PFSK-1 (cell line): ENCODE results near the gene LRCH3.

Source experiments
- FOXP2 ChIP-seq: optimal IDR thresholded peaks from 2 replicates; pipeline ENCODE3; 2011; ENCODE audit warnings: borderline replicate concordance, control low read depth, inconsistent platforms; ENCODE audit not compliant: insufficient read depth; ENCODE audit errors: extremely low read length, extremely low read depth
- POLR2AphosphoS5 ChIP-seq: IDR thresholded peaks from 2 replicates; pipeline ENCODE4 v1.6.1; 2012; ENCODE audit warnings: low read depth, mild to moderate bottlenecking, control low read depth, low read length, moderate library complexity
- SIN3A ChIP-seq: IDR thresholded peaks from 2 replicates; pipeline ENCODE4 v1.6.1; 2012; ENCODE audit warnings: mild to moderate bottlenecking, low read length, moderate library complexity, borderline replicate concordance; ENCODE audit not compliant: insufficient read depth
- TAF1 ChIP-seq: IDR thresholded peaks from 2 replicates; pipeline ENCODE4 v1.6.1; 2012; ENCODE audit warnings: low read length, control low read depth, borderline replicate concordance; ENCODE audit not compliant: insufficient read depth
- TF ChIP-seq, protein P1 (sequence below), 2 experiments: IDR thresholded peaks; 2 replicates each; pipeline versions ENCODE4 v1.6.1 to v1.8.0; 2011 to 2012; ENCODE audit warnings: low read depth in 2 of 2, low read length in 2 of 2, control low read depth in 1 of 2, inconsistent platforms in 1 of 2, mild to moderate bottlenecking in 1 of 2, moderate library complexity in 1 of 2; ENCODE audit not compliant: insufficient read depth in 1 of 2

LRCH3 gene

DNA sequence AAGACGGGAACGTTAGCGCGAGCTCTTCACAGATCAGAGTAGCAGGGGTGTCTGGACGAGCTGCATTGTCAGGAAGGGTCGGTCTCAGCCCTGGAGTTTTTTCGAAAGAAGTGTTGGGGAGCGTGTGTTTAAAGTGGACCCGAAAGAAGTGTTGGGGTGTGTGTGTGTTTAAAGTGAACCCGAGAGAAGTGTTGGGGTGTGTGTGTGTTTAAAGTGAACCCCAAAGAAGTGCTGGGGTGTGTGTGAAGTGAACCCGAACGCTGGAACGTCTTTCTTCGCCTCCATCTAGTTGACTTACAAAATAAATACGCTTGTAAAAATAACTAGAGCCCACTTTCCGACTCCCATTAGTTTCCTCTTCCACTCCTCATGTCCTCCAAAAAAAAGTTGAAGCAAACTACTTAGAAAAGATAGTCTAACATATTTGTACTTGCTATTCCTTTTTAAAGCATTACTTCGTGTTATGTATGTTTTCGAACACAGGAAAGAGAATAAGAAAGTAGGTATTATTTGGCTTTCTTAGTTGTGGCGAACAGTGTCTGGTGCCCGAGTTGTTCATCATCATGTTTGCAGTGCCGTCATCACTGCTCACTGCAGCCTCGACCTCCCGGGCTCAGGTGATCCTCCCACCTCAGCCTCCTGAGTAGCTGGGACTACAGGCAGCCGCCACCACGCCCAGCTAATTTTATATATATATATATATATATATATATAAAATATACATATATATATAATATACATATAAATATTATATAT is 1.0 kb downstream of the LRCH3 start:
- TF ChIP-seq SIN3A, result no peak
- TF ChIP-seq, protein P1, sequence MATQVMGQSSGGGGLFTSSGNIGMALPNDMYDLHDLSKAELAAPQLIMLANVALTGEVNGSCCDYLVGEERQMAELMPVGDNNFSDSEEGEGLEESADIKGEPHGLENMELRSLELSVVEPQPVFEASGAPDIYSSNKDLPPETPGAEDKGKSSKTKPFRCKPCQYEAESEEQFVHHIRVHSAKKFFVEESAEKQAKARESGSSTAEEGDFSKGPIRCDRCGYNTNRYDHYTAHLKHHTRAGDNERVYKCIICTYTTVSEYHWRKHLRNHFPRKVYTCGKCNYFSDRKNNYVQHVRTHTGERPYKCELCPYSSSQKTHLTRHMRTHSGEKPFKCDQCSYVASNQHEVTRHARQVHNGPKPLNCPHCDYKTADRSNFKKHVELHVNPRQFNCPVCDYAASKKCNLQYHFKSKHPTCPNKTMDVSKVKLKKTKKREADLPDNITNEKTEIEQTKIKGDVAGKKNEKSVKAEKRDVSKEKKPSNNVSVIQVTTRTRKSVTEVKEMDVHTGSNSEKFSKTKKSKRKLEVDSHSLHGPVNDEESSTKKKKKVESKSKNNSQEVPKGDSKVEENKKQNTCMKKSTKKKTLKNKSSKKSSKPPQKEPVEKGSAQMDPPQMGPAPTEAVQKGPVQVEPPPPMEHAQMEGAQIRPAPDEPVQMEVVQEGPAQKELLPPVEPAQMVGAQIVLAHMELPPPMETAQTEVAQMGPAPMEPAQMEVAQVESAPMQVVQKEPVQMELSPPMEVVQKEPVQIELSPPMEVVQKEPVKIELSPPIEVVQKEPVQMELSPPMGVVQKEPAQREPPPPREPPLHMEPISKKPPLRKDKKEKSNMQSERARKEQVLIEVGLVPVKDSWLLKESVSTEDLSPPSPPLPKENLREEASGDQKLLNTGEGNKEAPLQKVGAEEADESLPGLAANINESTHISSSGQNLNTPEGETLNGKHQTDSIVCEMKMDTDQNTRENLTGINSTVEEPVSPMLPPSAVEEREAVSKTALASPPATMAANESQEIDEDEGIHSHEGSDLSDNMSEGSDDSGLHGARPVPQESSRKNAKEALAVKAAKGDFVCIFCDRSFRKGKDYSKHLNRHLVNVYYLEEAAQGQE (IDR thresholded peaks at IDR 0.05; ENCODE audit: insufficient read depth in 1 of 2, low read depth in 2 of 2, low read length in 2 of 2), result no peak
- TF ChIP-seq FOXP2, result no peak
- no peak for TF ChIP-seq TAF1
- TF ChIP-seq POLR2AphosphoS5, result no peak

DNA sequence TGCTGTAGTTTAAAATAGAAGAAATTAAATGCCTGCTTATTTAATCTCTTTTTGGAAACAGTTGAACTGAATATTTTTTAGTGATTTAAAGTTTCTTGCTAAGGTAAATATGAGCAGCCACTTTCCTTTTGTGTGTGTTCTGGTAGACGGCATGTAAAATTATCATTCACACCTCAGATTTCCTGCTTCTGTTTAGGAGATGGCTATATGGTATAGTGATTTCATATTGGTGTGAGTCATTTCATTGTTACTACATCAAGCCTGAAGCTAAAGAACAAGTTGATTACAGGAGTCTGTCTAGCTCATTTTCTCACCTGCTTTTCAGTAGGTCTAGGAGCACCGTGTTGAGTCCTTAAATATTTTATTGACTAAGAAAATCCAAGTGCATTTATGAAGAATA is 2.2 kb downstream of the LRCH3 start:
- no peak for TF ChIP-seq FOXP2
- TF ChIP-seq, protein P1 (IDR thresholded peaks at IDR 0.05; ENCODE audit: insufficient read depth in 1 of 2, low read depth in 2 of 2, low read length in 2 of 2), result no peak
- no peak for TF ChIP-seq POLR2AphosphoS5
- no peak for TF ChIP-seq SIN3A
- no peak for TF ChIP-seq TAF1

DNA sequence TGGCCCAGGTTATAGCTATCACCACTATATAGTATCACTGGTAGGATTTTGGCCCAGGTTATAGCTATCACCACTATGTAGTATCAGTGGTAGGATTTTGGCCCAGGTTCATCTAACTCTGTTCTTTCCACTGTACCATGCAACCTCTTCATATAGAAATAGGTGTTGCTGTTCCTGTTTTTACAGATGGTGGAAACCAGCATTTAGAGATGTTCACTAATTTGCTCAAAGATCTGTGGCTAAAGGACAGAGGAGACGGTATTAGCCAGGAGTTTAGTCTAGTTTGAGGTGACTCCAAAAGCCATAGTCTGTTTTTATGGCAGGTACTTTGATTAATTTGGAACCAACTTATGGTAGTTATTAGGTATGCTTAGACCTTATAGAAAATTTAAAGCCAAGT is 3.1 kb downstream of the LRCH3 start:
- TF ChIP-seq, protein P1 (IDR thresholded peaks at IDR 0.05; ENCODE audit: insufficient read depth in 1 of 2, low read depth in 2 of 2, low read length in 2 of 2), result no peak
- TF ChIP-seq SIN3A (no peak), FOXP2 (no peak), TAF1 (no peak), POLR2AphosphoS5 (no peak)

DNA sequence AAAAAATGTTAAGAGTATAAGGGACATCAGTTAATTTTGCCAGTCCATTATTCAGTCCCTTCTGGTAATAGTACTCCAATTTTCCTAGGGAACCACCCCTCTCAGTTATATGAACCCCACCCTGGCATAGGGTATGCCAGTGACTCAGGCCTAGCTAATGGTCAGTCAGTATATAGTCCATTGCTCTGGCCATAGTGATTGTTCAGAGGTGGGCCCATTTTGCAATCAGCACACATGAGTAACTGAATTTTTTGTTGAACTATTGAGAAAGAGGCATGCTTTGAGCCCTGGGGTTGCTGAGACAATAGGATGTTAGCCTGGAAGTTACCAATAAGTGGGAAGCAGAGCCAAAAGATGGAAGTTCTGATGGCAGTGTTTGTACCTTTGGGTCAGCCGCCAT is 4.1 kb downstream of the LRCH3 start:
- no peak for TF ChIP-seq FOXP2
- no peak for TF ChIP-seq POLR2AphosphoS5
- TF ChIP-seq, protein P1 (IDR thresholded peaks at IDR 0.05; ENCODE audit: insufficient read depth in 1 of 2, low read depth in 2 of 2, low read length in 2 of 2), result no peak
- no peak for TF ChIP-seq SIN3A

DNA sequence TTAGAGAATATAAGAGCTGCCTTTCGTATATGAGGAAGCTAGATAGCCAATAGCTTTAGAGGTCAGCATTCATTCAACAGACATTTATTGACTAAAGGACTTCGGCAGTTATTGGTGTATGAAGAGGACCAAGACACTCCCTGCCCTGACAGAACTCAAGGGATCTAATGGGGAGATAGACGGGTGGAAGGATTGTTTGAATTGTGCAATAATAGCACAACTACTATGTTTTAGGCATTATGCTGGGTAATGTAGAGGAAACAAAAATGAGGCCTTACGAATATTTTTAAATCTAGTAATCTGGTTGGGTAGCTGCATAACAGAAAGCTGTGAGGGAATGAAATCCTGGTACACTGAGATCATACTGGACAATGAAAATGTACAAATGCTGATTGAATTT is 5.0 kb downstream of the LRCH3 start:
- TF ChIP-seq POLR2AphosphoS5 (no peak), SIN3A (no peak)
